Panc1 (cell line): ENCODE measurements around the gene ALK. TPM values are rescaled to one million over a fixed set of nuclear protein-coding genes. Genes with fewer than 3 reads are reported as not detected.

ENCODE experiments used
- ATAC-seq: fragments of 200-7000 bp; cut with Tn5 transposase; 2 replicates; pipeline ENCODE4 v1.9.1; 2020; ENCODE audit warnings: mild to moderate bottlenecking, moderate library complexity
- BruUV-seq: library from RNA; stranded (reverse); fragments of 400-500 nt; replicated peaks from 2 replicates; lab custom pipeline; 2021; lab: Mats Ljungman, UMichigan
- CTCF ChIA-PET: fragments of 300-600 bp; sonication (Branson Sonifier 250); formaldehyde crosslinking; loops from one replicate; lab custom pipeline; 2022; ENCODE audit warnings: antibody characterized with exemption; lab: Charles Lee
- POLR2A ChIA-PET: fragments of 300-600 bp; sonication (Branson Sonifier 250); formaldehyde crosslinking; loops from one replicate; lab custom pipeline; 2022; ENCODE audit warnings: antibody characterized with exemption; lab: Charles Lee
- DNase-seq: peaks from one replicate; pipeline ENCODE4 v3.0.0-alpha.2; 2010; ENCODE audit warnings: low read depth, low spot score
- H3K27ac ChIP-seq: 2 replicates; pipeline ENCODE4 v1.5.1; 2011; ENCODE audit warnings: mild to moderate bottlenecking, low read length, inconsistent platforms
- H3K27me3 ChIP-seq: fragments of 200-500 bp; sonication (Bioruptor generic); 2 replicates; pipeline ENCODE4 v1.6.0; 2014; ENCODE audit warnings: low read length, inconsistent platforms; ENCODE audit not compliant: control insufficient read depth, insufficient read depth
- H3K36me3 ChIP-seq: fragments of 200-500 bp; sonication (Bioruptor generic); 2 replicates; pipeline ENCODE4 v1.5.1; 2014; ENCODE audit warnings: inconsistent platforms, mild to moderate bottlenecking, low read length, moderate library complexity; ENCODE audit not compliant: control insufficient read depth, insufficient read depth
- H3K4me1 ChIP-seq: 2 replicates; pipeline ENCODE4 v1.5.1; 2011; ENCODE audit warnings: inconsistent platforms, mild to moderate bottlenecking, low read length, moderate library complexity; ENCODE audit not compliant: control insufficient read depth, insufficient read depth
- H3K4me3 ChIP-seq, 2 experiments: 2 replicates each; pipeline ENCODE4 v1.5.1; 2011 to 2012; ENCODE audit warnings: low read depth in 2 of 2, low read length in 2 of 2, mild to moderate bottlenecking in 2 of 2, inconsistent platforms in 1 of 2, moderate library complexity in 1 of 2
- H3K9me3 ChIP-seq: fragments of 200-500 bp; sonication (Bioruptor generic); 2 replicates; pipeline ENCODE4 v1.5.1; 2014; ENCODE audit warnings: low read depth, mild to moderate bottlenecking, inconsistent platforms, low read length, moderate library complexity; ENCODE audit not compliant: control insufficient read depth, insufficient read depth
- CTCF ChIP-seq: fragments of 450-650 bp; IDR thresholded peaks from 2 replicates; pipeline ENCODE4 v1.5.1; 2017; ENCODE audit warnings: mild to moderate bottlenecking
- POLR2AphosphoS5 ChIP-seq: IDR thresholded peaks from 2 replicates; pipeline ENCODE4 v1.6.1; 2012; ENCODE audit warnings: mild to moderate bottlenecking, low read depth, low read length, moderate library complexity
- REST ChIP-seq, 2 experiments: IDR thresholded peaks; 2 replicates each; pipeline ENCODE4 v1.6.1; 2011 to 2012; ENCODE audit warnings: low read depth in 2 of 2, control low read depth in 1 of 2, low read length in 1 of 2, mild to moderate bottlenecking in 1 of 2, moderate library complexity in 1 of 2; ENCODE audit not compliant: insufficient read depth in 1 of 2
- SIN3A ChIP-seq: IDR thresholded peaks from 2 replicates; pipeline ENCODE4 v1.6.1; 2012; ENCODE audit warnings: low read depth, mild to moderate bottlenecking, low read length, moderate library complexity, borderline replicate concordance; ENCODE audit not compliant: insufficient read depth
- TCF7L2 ChIP-seq: IDR thresholded peaks from 2 replicates; pipeline ENCODE4 v1.6.1; 2011; ENCODE audit warnings: mild to moderate bottlenecking, low read depth, low read length, inconsistent platforms
- in situ Hi-C: cut with HindIII; loops from 2 replicates; pipeline ENCODE4 v1.10.0; 2016; ENCODE audit warnings: low sequenced_read_pairs, low pct_unique_long_range_greater_than_20kb
- intact Hi-C: fragments of 100-400 bp; cut with micrococcal nuclease; formaldehyde crosslinking; loops from one replicate; pipeline ENCODE4 v1.10.0; 2022; ENCODE audit not compliant: unreplicated experiment
- total RNA-seq: library from RNA; stranded (reverse); gene quantifications from one replicate; pipeline ENCODE4 v1.2.1, GENCODE V29; 2021; ENCODE audit not compliant: unreplicated experiment

ALK gene
- total RNA-seq, 1 experiment from 2014 or later: not detected

- CTCF ChIA-PET: no interaction called here
- TF ChIP-seq REST (IDR thresholded peaks at IDR 0.05; ENCODE audit: insufficient read depth in 1 of 2, low read depth in 2 of 2, low read length in 1 of 2) (no peak), POLR2AphosphoS5 (no peak), TCF7L2 (no peak)
- no TSS peak for BruUV-seq
Measured at GRCh38 chr2:29262681-29263260, 658.6 kb downstream of the ALK start.

GRCh38 chr2:29261003-29261402 is 660.4 kb downstream of the ALK start:
- Histone ChIP-seq H3K27ac (no peak overlapping the region), H3K36me3 (no peaks in the 10 kb centered on the region), H3K4me3 (no peak overlapping the region), H3K27me3 (peaks cover 19% of the 10 kb centered on the region), H3K9me3 (no peaks in the 10 kb centered on the region), H3K4me1 (no peaks in the 10 kb centered on the region)
- CTCF ChIA-PET: no interaction called here
- intact Hi-C loops (no loop called here), in situ Hi-C loops (no loop called here)
- no peak for DNase-seq
- TF ChIP-seq POLR2AphosphoS5 (no peak), REST (IDR thresholded peaks at IDR 0.05; ENCODE audit: insufficient read depth in 1 of 2, low read depth in 2 of 2, low read length in 1 of 2) (no peak), SIN3A (no peak), TCF7L2 (no peak), CTCF (no peak)
- BruUV-seq: no TSS peak
- no peak for ATAC-seq
- POLR2A ChIA-PET: no interaction called here

More at GRCh38 chr2:29262681-29263260, 658.6 kb downstream of the ALK start:
- ATAC-seq (no peak), DNase-seq (no peak)
- Histone ChIP-seq H3K4me3 (no peak overlapping the region), H3K36me3 (no peaks in the 10 kb centered on the region), H3K4me1 (no peaks in the 10 kb centered on the region), H3K27me3 (peaks cover 19% of the 10 kb centered on the region), H3K9me3 (no peaks in the 10 kb centered on the region), H3K27ac (no peak overlapping the region)
- in situ Hi-C loops (no loop called here), intact Hi-C loops (no loop called here)
- POLR2A ChIA-PET: no interaction called here
